ENCODE results near the gene ZFYVE28.

- TF ChIP-seq CTCF (IDR thresholded peaks at IDR 0.05), result no peak
- TF ChIP-seq POLR2A (IDR thresholded peaks at IDR 0.05), result no peak
Measured at GRCh38 chr4:2366252-2367192, 51.9 kb downstream of the ZFYVE28 start.
